ENCODE results near the gene RUNX3.

Gene RUNX3

GRCh38 chr1:24886241-24886640 is 43.8 kb downstream of the RUNX3 start:
- no peak for DNase-seq (ENCODE audit: low read depth in 2 of 2)

- DNase-seq (ENCODE audit: low read depth in 2 of 2): no peak
Measured at GRCh38 chr1:24884751-24885150, 45.3 kb downstream of the RUNX3 start.

- no peak for DNase-seq (ENCODE audit: low read depth in 2 of 2)
Measured at GRCh38 chr1:24881034-24881433, 49.0 kb downstream of the RUNX3 start.

GRCh38 chr1:24878775-24879742 is 51.0 kb downstream of the RUNX3 start:
- no peak for DNase-seq (ENCODE audit: low read depth in 2 of 2)

GRCh38 chr1:24878045-24878444 is 52.0 kb downstream of the RUNX3 start:
- DNase-seq (ENCODE audit: low read depth in 2 of 2): no peak

GRCh38 chr1:24875991-24876506 is 54.0 kb downstream of the RUNX3 start:
- no peak for DNase-seq (ENCODE audit: low read depth in 2 of 2)

GRCh38 chr1:24875257-24875656 is 54.8 kb downstream of the RUNX3 start:
- DNase-seq (ENCODE audit: low read depth in 2 of 2): no peak

- no peak for DNase-seq (ENCODE audit: low read depth in 2 of 2)
Measured at GRCh38 chr1:24874611-24875234, 55.4 kb downstream of the RUNX3 start.

- DNase-seq (ENCODE audit: low read depth in 2 of 2): no peak
Measured at GRCh38 chr1:24874056-24874455, 56.0 kb downstream of the RUNX3 start.

GRCh38 chr1:24873148-24873547 is 56.9 kb downstream of the RUNX3 start:
- no peak for DNase-seq (ENCODE audit: low read depth in 2 of 2)

- no peak for DNase-seq (ENCODE audit: low read depth in 2 of 2)
Measured at GRCh38 chr1:24872061-24872850, 57.8 kb downstream of the RUNX3 start.

GRCh38 chr1:24871306-24871901 is 58.7 kb downstream of the RUNX3 start:
- no peak for DNase-seq (ENCODE audit: low read depth in 2 of 2)

GRCh38 chr1:24870551-24871195 is 59.4 kb downstream of the RUNX3 start:
- DNase-seq (ENCODE audit: low read depth in 2 of 2): no peak

GRCh38 chr1:24868016-24868875 is 61.8 kb downstream of the RUNX3 start:
- no peak for DNase-seq (ENCODE audit: low read depth in 2 of 2)

GRCh38 chr1:24867084-24867870 is 62.8 kb downstream of the RUNX3 start:
- no peak for DNase-seq (ENCODE audit: low read depth in 2 of 2)

GRCh38 chr1:24866211-24867083 is 63.6 kb downstream of the RUNX3 start:
- no peak for DNase-seq (ENCODE audit: low read depth in 2 of 2)

- no peak for DNase-seq (ENCODE audit: low read depth in 2 of 2)
Measured at GRCh38 chr1:24865587-24865986, 64.5 kb downstream of the RUNX3 start.

GRCh38 chr1:24865168-24865567 is 64.9 kb downstream of the RUNX3 start:
- no peak for DNase-seq (ENCODE audit: low read depth in 2 of 2)

Data from stimulated activated CD8-positive, alpha-beta memory T cell treated with anti-CD3 and anti-CD28 coated beads, Interleukin-7, amount 100 ng/mL, for 1 hour (primary cell).